Caco-2 (cell line): ENCODE data around the gene GRM7. TPM values are rescaled to one million over a fixed set of nuclear protein-coding genes. Genes with fewer than 3 reads are reported as not detected.

ENCODE experiments used
- BruUV-seq: library from RNA; stranded (reverse); fragments of 400-500 nt; replicated peaks from 2 replicates; lab custom pipeline; 2021; lab: Mats Ljungman, UMichigan
- CTCF ChIA-PET: fragments of 300-600 bp; sonication (Branson Sonifier 250); formaldehyde crosslinking; loops from one replicate; lab custom pipeline; 2022; ENCODE audit warnings: antibody characterized with exemption; lab: Charles Lee
- POLR2A ChIA-PET: fragments of 300-600 bp; sonication (Branson Sonifier 250); formaldehyde crosslinking; loops from one replicate; lab custom pipeline; 2022; ENCODE audit warnings: antibody characterized with exemption; lab: Charles Lee
- DNase-seq, 2 experiments: peaks; one replicate each; pipeline versions ENCODE4 v3.0.0 to v3.0.0-alpha.2; 2020 to 2022
- H3K27me3 ChIP-seq: replicated peaks from 2 replicates; pipeline ENCODE4 v1.6.0; 2011; ENCODE audit warnings: low read length; ENCODE audit not compliant: control insufficient read depth, insufficient read depth
- H3K36me3 ChIP-seq: 2 replicates; pipeline ENCODE4 v1.5.1; 2011; ENCODE audit warnings: low read length; ENCODE audit not compliant: control insufficient read depth, insufficient read depth
- H3K4me1 ChIP-seq: fragments of 250-450 bp; sonication (Bioruptor Pico); 2 replicates; pipeline ENCODE4 v1.5.1; 2020; ENCODE audit warnings: mild to moderate bottlenecking
- H3K4me3 ChIP-seq: 2 replicates; pipeline ENCODE4 v1.5.1; 2011; ENCODE audit warnings: low read depth, mild to moderate bottlenecking, control low read depth, low read length
- H3K9me3 ChIP-seq: fragments of 250-450 bp; sonication (Bioruptor Pico); 2 replicates; pipeline ENCODE4 v1.5.1; 2020; ENCODE audit warnings: mild to moderate bottlenecking, moderate library complexity
- H3K27ac Mint-ChIP-seq: one replicate; pipeline ENCODE4 v1.8.0; 2022; ENCODE audit warnings: mixed read lengths; ENCODE audit not compliant: unreplicated experiment
- H3K27me3 Mint-ChIP-seq: one replicate; pipeline ENCODE4 v1.8.0; 2022; ENCODE audit warnings: mixed read lengths; ENCODE audit not compliant: insufficient read depth, unreplicated experiment
- H3K36me3 Mint-ChIP-seq: one replicate; pipeline ENCODE4 v1.8.0; 2022; ENCODE audit warnings: mild to moderate bottlenecking, mixed read lengths; ENCODE audit not compliant: insufficient read depth, unreplicated experiment
- H3K4me1 Mint-ChIP-seq: one replicate; pipeline ENCODE4 v1.8.0; 2022; ENCODE audit warnings: low read depth, mixed read lengths; ENCODE audit not compliant: unreplicated experiment
- H3K4me3 Mint-ChIP-seq: one replicate; pipeline ENCODE4 v1.8.0; 2022; ENCODE audit warnings: mild to moderate bottlenecking, moderate library complexity, mixed read lengths; ENCODE audit not compliant: unreplicated experiment
- H3K9me3 Mint-ChIP-seq: one replicate; pipeline ENCODE4 v1.8.0; 2022; ENCODE audit warnings: mixed read lengths; ENCODE audit not compliant: unreplicated experiment
- intact Hi-C: fragments of 100-400 bp; cut with micrococcal nuclease; formaldehyde crosslinking; loops from one replicate; pipeline ENCODE4 v1.10.0; 2022; ENCODE audit not compliant: unreplicated experiment
- total RNA-seq: library from RNA; stranded (reverse); gene quantifications from 2 replicates; pipeline ENCODE4 v1.2.3, GENCODE V29; 2022
- TF ChIP-seq, protein P1 (sequence below), 2 experiments: fragments of 200-600 bp in 1 of 2; IDR thresholded peaks; 1 replicate in 1 of 2; 2 replicates in 1 of 2; pipeline versions ENCODE4 v1.5.1 to v1.8.0; 2011 to 2022; ENCODE audit warnings: antibody characterized with exemption in 1 of 2, control low read depth in 1 of 2, inconsistent platforms in 1 of 2, low read depth in 1 of 2, low read length in 1 of 2, mild to moderate bottlenecking in 1 of 2, moderate library complexity in 1 of 2; ENCODE audit not compliant: insufficient read depth in 1 of 2, severe bottlenecking in 1 of 2, unreplicated experiment in 1 of 2

The GRM7 gene
- total RNA-seq, 1 experiment from 2014 or later = not detected

DNA sequence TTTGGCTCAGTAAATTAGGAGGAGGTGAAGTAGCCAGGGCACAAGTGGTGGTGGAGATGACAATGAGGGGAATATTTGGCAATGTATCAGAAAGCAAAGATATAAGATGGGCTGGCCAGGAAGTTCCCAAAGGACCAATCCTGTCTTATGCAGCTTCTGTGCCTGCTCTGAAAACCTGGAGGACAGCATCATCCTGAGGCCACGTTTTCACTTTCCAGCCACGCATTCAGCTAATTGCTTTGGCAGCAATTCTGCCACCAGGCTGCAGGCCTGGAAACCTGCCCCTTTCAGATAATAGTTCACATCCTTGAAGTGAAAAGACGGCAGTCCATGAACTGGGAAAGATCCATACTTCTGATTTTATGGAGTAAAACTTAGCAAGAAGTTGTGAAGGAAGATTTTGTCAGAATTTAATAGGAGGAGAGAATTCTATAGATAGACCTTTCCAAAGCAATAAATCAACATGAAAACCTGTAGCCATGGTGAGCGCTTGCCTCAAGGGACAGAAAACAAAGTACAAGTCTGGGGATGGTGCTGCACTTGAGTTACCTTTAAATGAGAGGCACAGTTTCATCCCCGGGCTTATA, 682.5 kb downstream of the GRM7 start:
- Mint-ChIP-seq H3K27me3 (peaks cover 5% of the 10 kb centered on the region), H3K4me1 (no peaks in the 10 kb centered on the region), H3K36me3 (no peaks in the 10 kb centered on the region), H3K27ac (no peak overlapping the region), H3K9me3 (no peaks in the 10 kb centered on the region), H3K4me3 (no peak overlapping the region)
- Histone ChIP-seq H3K36me3 (no peaks in the 10 kb centered on the region), H3K4me1 (no peaks in the 10 kb centered on the region), H3K9me3 (no peaks in the 10 kb centered on the region), H3K27me3 (no peaks in the 10 kb centered on the region), H3K4me3 (no peak overlapping the region)
- CTCF ChIA-PET = no interaction called here
- no peak for DNase-seq
- TF ChIP-seq, protein P1, sequence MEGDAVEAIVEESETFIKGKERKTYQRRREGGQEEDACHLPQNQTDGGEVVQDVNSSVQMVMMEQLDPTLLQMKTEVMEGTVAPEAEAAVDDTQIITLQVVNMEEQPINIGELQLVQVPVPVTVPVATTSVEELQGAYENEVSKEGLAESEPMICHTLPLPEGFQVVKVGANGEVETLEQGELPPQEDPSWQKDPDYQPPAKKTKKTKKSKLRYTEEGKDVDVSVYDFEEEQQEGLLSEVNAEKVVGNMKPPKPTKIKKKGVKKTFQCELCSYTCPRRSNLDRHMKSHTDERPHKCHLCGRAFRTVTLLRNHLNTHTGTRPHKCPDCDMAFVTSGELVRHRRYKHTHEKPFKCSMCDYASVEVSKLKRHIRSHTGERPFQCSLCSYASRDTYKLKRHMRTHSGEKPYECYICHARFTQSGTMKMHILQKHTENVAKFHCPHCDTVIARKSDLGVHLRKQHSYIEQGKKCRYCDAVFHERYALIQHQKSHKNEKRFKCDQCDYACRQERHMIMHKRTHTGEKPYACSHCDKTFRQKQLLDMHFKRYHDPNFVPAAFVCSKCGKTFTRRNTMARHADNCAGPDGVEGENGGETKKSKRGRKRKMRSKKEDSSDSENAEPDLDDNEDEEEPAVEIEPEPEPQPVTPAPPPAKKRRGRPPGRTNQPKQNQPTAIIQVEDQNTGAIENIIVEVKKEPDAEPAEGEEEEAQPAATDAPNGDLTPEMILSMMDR (IDR thresholded peaks at IDR 0.05; ENCODE audit: insufficient read depth in 1 of 2, low read depth in 1 of 2, low read length in 1 of 2, severe bottlenecking in 1 of 2, unreplicated experiment in 1 of 2) = no peak
- no TSS peak for BruUV-seq
- POLR2A ChIA-PET = no interaction called here
- intact Hi-C loops = no loop called here

DNA sequence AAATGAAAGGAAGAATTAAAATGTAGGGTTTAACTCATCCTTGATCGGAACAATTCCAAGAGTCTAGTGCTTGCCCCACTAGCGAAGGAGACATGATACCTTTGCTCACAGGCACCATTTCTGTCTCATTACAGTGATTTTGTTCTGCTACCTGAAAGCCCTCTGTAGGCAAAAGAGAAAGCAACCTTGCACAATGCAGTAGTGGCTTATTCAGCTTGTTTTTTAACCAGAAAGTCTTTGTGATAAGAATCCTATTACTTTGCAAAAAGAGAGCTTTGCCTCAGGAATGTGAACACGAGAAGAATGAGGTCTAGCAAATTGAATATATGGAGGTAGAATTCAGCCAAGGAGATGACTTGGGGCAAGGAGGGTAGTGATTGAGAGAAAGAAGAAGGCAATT, 684.4 kb downstream of the GRM7 start:
- no TSS peak for BruUV-seq
- H3K27me3 Mint-ChIP-seq = peaks cover 5% of the 10 kb centered on the region
- Histone ChIP-seq H3K4me3 (no peak overlapping the region), H3K9me3 (no peaks in the 10 kb centered on the region), H3K4me1 (no peaks in the 10 kb centered on the region), H3K36me3 (no peaks in the 10 kb centered on the region), H3K27me3 (no peaks in the 10 kb centered on the region)
- H3K4me3 Mint-ChIP-seq = no peak overlapping the region
- CTCF ChIA-PET = no interaction called here
- POLR2A ChIA-PET = no interaction called here
- intact Hi-C loops = no loop called here
- H3K9me3 Mint-ChIP-seq = no peaks in the 10 kb centered on the region
- DNase-seq = no peak
- no peak overlapping the region for H3K27ac Mint-ChIP-seq
- no peaks in the 10 kb centered on the region for H3K36me3 Mint-ChIP-seq
- H3K4me1 Mint-ChIP-seq = no peaks in the 10 kb centered on the region
- TF ChIP-seq, protein P1 (IDR thresholded peaks at IDR 0.05; ENCODE audit: insufficient read depth in 1 of 2, low read depth in 1 of 2, low read length in 1 of 2, severe bottlenecking in 1 of 2, unreplicated experiment in 1 of 2) = no peak

DNA sequence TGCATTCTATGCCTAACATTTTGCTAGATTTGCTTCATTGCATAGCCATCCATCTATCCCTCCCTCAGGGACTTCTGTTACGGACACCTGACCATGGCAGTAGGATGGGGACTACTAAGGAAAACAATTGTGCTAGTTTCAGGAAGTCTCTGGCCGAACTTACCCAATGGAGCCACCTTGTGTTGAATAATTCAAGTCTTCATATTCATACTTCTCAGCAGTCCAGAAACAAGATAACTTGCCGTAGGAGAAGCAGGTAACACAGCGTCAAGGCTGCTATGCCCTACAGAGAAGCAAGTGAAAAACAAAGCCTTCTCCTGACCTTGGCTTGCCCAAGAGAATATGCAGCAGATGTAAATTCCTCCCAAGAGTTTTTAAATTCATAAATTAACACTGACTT, 685.3 kb downstream of the GRM7 start:
- no peak overlapping the region for H3K4me3 Mint-ChIP-seq
- TF ChIP-seq, protein P1 (IDR thresholded peaks at IDR 0.05; ENCODE audit: insufficient read depth in 1 of 2, low read depth in 1 of 2, low read length in 1 of 2, severe bottlenecking in 1 of 2, unreplicated experiment in 1 of 2) = no peak
- POLR2A ChIA-PET = interaction anchor here (0.6 kb wide), 1 partner anchor 60 kb away, joined by 4 read pairs; no protein-coding TSS in a partner anchor
- H3K27ac Mint-ChIP-seq = no peak overlapping the region
- intact Hi-C loops = loop anchor here (1.0 kb wide), 2 partner anchors 261 to 565 kb away; no protein-coding TSS in a partner anchor
- DNase-seq = peak in 1 of 2 experiments; percentile 2
- H3K27me3 ChIP-seq = no peaks in the 10 kb centered on the region
- CTCF ChIA-PET = no interaction called here
- no peaks in the 10 kb centered on the region for H3K9me3 ChIP-seq
- H3K36me3 ChIP-seq = no peaks in the 10 kb centered on the region
- H3K4me3 ChIP-seq = no peak overlapping the region
- no TSS peak for BruUV-seq
- no peaks in the 10 kb centered on the region for H3K4me1 ChIP-seq
- no peaks in the 10 kb centered on the region for H3K36me3 Mint-ChIP-seq
- no peaks in the 10 kb centered on the region for H3K9me3 Mint-ChIP-seq
- no peaks in the 10 kb centered on the region for H3K4me1 Mint-ChIP-seq
- peaks cover 5% of the 10 kb centered on the region for H3K27me3 Mint-ChIP-seq
